Measurements from ENCODE around the gene ENHO.

The ENHO gene

GRCh38 chr9:34524349-34524748, 1.6 kb upstream of the ENHO start:
- DNase-seq (ENCODE audit: low spot score): no peak

DNA sequence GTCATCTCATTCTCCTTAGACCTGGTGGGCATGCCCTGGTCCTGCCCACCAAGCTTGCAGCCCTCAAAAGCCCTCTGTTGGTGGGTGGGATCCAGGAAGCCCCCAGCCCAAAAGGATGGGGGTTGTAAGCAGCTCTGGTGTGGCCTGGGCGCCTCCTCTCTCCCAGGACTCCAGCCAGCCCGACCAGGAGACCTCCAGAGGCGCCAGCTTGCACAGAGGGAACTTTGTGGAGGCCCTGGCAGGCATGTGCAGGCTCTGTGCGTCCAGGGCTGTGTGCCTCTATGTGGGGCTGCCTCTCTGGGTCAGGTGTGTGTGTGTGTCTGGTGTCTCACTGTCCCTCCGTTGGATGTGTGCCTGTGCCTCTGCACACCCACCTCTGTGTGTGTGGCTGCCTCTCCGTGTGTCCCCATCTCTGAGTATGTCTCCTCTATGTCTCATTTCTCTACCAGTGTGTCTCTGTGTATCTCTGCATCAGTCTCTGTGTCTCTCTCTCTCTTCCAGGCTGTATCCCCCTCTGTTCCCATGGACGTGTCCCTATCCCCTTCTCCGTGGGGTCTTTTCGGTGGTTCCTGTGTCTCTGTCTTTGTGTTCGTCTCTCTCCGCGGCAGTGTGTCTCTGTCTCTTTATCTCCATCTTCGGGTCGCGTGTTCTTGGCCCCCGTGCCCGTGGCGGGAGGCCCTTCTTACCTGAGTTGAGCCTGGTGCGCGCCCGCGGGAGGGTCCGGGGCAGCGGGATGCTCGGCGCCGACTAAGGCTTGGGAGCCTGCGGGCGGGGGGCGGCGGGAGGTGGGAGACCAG, 501 bp downstream of the ENHO start:
- DNase-seq (ENCODE audit: low spot score): no peak

- no peak for DNase-seq (ENCODE audit: low spot score)
These were observed 1.3 kb downstream of the ENHO start for GRCh38 chr9:34521406-34522045.

- DNase-seq (ENCODE audit: low spot score): no peak
These were observed 2.0 kb downstream of the ENHO start for GRCh38 chr9:34520505-34521385.

GRCh38 chr9:34520096-34520495, 2.7 kb downstream of the ENHO start:
- DNase-seq (ENCODE audit: low spot score): no peak

DNA sequence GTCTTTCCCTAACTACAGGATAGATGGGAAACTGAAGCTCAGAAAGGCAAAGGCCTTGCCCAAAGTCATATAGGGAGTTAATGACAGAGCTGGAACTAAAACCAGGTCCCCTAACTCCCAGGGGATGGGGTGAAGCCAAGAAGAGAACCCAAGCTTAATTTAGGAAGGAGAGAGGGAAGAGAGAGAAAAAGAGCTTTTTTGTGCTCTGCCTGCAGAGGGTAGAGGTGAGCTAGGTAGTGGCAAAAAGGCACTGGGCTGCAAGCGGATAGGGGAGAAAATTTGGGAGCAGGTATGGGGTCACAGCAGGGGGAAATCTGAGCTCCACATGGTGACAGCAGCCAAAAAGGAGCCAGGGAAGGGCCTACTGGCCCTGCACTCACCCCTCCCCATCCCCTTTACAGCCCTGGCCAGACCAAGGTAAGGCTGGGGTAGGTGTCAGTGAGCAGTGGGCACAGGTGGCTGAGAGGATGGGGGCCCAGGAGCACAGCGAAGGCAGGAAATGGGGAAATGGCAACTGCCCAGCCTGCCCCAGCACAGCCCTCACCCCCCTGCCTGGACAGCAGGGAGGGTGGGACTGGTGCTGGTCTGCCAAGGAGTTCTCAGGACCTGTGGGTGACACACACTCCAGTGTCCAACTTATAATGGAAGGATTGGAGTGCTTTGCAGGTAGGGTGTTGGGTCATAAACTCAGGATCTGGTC, 3.3 kb downstream of the ENHO start:
- no peak for DNase-seq (ENCODE audit: low spot score)

GRCh38 chr9:34518896-34519295, 3.9 kb downstream of the ENHO start:
- no peak for DNase-seq (ENCODE audit: low spot score)

GRCh38 chr9:34518110-34518616, 4.6 kb downstream of the ENHO start:
- no peak for DNase-seq (ENCODE audit: low spot score)

- no peak for DNase-seq (ENCODE audit: low spot score)
These were observed 5.6 kb downstream of the ENHO start for GRCh38 chr9:34517185-34517584.

DNA sequence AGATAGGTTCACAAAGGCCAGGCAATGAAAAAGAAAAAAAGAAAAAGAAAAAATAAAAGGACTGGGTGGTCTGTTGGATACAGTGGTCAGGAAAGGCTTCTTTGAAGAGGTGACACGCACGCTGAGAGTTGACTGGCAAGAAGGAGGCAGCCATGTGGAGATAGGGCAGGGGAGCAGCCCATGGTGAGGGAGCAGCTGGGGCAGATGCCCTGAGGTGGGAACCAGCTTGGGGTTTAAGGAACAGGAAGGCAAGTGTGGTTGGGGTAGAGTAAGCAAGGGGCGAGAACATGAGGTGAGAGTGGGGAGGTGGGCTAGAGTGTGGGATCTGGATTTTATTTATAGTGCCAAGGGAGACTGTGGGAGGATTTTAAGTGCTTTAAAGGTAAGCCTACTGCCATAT, 6.8 kb downstream of the ENHO start:
- DNase-seq (ENCODE audit: low spot score): no peak

GRCh38 chr9:34514816-34515215, 8.0 kb downstream of the ENHO start:
- DNase-seq (ENCODE audit: low spot score): no peak

- DNase-seq (ENCODE audit: low spot score): no peak
These were observed 8.4 kb downstream of the ENHO start for GRCh38 chr9:34514401-34514800.

DNA sequence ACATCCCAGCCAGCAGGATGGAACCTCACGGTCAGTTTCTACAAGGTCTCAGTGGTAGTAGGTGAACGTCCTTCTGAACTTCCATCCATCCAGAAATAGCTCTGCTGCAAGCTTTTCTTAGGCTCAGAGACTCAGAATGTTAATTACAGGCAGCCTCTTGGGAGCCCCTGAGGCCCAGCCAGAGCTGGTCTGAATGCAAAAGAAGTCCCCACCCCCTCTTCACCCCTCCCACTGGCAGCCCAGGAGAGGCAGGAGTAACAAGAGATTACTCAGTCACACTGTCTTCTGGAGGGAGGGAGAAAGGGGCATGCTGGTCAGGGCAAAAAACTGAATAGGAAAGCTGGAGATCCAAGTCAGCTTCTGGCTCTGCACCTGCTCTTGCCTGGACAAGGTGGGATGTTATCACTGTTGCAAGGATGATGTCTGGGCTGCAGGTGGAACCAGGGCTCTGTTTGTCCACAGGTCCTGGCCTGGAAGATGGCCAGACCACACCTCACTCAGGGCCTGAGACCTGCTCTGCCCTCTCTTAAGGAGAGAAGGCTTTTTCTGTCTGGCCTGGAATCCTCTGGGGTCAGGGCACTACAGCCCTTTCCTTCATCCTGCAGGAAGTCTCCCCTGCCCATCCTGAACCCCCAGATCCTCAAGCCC, 9.1 kb downstream of the ENHO start:
- peak; percentile 52 for DNase-seq (ENCODE audit: low spot score)

DNA sequence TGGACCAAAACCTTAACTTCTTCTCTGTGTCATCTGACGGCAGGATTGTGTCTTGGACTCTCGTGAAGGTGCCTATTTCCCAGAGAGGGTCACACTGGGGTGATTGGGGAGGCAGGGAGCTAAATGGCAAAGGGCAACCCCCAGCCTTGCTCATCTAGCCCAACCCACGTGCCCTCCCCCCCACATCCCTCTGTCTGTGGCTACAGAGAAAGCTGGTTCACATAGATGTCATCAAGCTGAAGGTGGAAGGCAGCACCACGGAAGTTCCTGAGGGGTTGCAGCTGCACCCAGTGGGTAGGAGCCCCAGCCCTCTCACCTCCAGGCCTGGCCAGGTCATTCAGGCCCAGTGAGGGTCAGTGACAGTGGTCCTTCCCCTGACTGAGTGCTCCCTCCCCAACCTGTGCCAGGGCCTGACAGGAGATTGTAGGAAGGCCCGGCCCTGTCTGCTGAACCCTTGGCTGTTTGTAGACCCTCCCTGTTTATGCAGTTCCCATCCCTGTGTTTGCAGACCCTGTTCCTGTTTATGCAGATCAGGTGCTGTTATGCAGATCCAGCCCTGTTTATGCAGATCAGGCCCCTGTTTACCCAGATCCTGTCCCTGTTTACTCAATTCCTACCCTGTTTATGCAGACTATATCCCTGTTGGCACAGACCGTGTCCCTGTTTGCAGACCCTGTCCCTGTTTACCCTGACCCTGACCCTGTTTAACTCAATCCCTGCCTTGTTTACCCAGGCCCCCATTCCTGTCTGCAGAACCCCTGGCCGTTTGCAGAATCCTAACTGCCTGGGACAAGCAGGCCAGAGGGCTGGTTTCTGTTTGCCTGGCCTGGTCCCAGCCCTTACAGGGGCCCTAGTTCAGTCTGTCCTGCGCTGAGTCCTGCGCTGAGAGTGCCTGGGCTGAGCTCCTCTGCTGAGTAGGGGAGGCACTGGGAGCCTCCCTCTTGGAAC, 10.4 kb downstream of the ENHO start:
- peak; percentile 60 for DNase-seq (ENCODE audit: low spot score)

- DNase-seq (ENCODE audit: low spot score): no peak
These were observed 12.0 kb downstream of the ENHO start for GRCh38 chr9:34510497-34511468.

DNA sequence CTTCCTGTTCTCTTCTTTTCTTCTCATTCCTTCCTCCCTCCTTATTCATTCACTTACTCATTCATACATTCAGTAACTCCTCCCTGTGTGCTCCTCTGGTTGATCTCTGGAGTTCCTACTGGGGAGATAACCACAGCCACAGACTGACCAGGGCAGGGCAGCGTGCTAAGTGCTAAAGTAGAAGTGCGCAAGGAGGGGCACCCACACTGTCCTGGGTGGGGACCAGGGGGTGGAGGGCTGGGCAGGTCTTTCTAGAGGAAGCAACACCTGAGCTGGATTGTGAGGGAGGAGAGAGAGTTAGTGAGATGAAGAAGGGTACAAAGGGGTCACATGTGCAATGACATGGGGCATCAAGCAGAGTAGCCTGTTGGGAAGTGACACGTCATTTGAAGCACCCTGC, 13.8 kb downstream of the ENHO start:
- DNase-seq (ENCODE audit: low spot score): no peak

DNA sequence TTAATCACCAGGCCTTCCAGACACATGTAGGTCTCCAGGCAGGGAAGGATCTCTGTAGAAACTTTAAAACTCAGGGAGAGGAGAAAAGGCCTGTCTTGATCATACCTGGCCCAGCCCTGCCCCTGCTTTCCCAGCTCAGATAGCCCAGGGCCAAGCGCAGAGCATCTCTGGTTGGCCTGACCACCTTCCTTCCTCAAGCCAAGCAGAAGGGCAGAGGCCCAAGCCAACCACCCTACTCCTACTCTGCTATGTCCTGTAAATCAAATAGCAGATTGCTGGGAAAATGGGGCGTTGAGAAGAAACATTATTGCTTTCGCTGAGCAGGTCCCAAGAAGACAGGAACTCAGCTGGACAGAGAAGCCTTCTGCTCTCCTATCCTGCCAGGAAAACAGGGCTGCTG, 14.3 kb downstream of the ENHO start:
- DNase-seq (ENCODE audit: low spot score): no peak

DNA sequence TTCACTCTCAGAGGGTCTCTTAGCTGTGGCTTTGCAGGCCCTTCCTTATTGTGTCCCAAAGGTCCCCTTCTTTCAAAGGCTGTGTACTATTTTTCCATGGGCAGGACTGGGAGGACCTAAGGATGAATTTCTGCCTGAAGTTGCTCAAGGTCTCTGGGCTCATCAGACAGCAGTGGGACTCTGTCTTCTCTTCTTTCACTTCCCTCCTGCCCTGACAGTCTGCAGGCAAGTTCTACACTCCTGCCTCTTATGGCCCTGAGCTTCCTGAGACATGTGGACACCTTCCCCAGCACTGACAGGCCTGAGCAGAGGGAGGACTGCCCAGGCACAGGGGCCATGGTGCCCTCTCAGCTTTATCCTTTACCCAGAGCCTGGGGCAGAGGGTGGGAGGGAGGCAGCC, 14.8 kb downstream of the ENHO start:
- DNase-seq (ENCODE audit: low spot score): no peak

DNA sequence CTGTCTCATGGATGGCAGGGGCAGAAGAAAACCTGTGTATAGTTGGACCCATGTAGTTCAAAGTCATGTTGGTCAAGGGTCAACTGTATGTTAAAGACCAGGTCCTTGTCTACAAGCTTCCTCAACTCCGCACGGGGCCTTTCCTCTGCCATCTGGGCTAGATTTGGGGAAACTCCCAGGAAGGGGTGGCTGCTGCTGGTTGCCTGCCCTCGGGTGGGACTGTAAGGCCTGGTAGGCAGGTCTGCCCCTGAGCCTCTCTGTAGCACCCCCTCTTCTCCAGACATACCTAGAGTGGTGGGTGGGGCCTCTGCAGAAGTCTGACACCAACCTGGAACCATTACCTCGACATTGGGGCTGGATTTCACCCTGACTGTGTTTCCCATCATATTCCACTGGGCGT, 15.2 kb downstream of the ENHO start:
- DNase-seq (ENCODE audit: low spot score): no peak
